ENCODE data around the gene BLVRB.
"Not testable (repeated sequence)": the region's sequence is repeated elsewhere in the genome, so short reads cannot be mapped to it uniquely, and the experiment has no call there.

The BLVRB gene

GRCh38 chr19:40460185-40460584 lies 5.4 kb downstream of the BLVRB start:
- no peaks in the 10 kb centered on the region for H3K36me3 ChIP-seq (ENCODE audit: control insufficient read depth, insufficient read depth, low read length)
- no peak overlapping the region for H3K4me3 ChIP-seq (replicated peaks; ENCODE audit: low read depth, low read length)
- no peaks in the 10 kb centered on the region for H3K27me3 ChIP-seq (replicated peaks; ENCODE audit: control insufficient read depth, insufficient read depth, low read length)
- TF ChIP-seq, protein P1, sequence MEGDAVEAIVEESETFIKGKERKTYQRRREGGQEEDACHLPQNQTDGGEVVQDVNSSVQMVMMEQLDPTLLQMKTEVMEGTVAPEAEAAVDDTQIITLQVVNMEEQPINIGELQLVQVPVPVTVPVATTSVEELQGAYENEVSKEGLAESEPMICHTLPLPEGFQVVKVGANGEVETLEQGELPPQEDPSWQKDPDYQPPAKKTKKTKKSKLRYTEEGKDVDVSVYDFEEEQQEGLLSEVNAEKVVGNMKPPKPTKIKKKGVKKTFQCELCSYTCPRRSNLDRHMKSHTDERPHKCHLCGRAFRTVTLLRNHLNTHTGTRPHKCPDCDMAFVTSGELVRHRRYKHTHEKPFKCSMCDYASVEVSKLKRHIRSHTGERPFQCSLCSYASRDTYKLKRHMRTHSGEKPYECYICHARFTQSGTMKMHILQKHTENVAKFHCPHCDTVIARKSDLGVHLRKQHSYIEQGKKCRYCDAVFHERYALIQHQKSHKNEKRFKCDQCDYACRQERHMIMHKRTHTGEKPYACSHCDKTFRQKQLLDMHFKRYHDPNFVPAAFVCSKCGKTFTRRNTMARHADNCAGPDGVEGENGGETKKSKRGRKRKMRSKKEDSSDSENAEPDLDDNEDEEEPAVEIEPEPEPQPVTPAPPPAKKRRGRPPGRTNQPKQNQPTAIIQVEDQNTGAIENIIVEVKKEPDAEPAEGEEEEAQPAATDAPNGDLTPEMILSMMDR (IDR thresholded peaks at IDR 0.05; ENCODE audit: insufficient read depth, low read length, poor library complexity, severe bottlenecking), result no peak
- DNase-seq (ENCODE audit: extremely low read depth, insufficient read length), result no peak

DNA sequence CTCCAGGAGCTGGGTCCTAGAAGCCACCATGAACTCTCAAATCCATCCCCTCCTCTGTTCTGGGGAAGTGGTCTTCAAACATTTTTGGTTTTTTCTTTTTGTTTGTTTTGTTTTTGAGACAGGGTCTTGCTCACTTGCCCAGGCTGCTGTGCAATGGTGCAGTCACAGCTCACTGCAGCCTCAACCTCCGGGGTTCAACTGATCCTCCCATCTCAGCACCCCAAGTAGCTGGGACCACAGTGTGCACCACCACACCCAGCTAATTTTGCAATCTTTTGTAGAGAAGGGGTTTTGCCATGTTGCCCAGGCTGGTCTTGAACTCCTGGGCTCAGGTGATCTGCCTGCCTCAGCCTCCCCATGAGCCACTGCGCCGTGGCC lies 7.0 kb downstream of the BLVRB start:
- no peaks in the 10 kb centered on the region for H3K27me3 ChIP-seq (replicated peaks; ENCODE audit: control insufficient read depth, insufficient read depth, low read length)
- TF ChIP-seq, protein P1 (IDR thresholded peaks at IDR 0.05; ENCODE audit: insufficient read depth, low read length, poor library complexity, severe bottlenecking), result no peak
- no peak overlapping the region for H3K4me3 ChIP-seq (replicated peaks; ENCODE audit: low read depth, low read length)
- H3K36me3 ChIP-seq (ENCODE audit: control insufficient read depth, insufficient read depth, low read length), result no peaks in the 10 kb centered on the region
- DNase-seq (ENCODE audit: extremely low read depth, insufficient read length), result no peak

DNA sequence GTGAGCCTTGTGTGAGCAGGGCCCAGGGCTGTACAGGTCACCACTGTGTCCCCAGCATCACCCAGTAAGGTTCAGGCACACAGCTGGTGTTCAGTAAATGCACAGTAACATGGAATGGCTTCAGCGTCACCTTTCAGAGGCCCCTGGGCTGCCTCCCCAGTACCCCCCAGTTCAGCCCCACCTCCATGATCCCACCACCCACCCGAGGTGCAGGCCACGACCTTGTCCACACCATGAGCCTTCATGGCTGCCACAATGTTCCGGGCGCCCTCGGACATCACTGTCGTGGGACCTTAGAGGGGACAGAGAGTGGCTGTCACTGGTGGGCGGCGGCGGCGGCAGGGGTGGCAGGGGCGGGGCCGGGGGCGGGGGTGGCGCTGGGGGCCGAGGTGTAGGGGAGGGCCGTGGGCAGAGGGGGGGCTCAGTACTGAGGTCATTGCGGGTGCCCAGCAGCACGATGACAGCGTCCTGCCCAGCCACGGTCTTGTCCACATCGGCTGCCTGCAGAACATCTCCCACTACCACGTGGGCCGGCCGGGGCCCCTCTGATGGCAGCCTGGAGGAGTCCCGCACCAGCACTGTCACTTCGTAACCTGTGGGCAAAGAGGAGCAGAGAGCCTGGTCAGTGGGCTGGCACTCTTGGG lies 7.5 kb downstream of the BLVRB start:
- Histone ChIP-seq H3K27me3 (replicated peaks; ENCODE audit: control insufficient read depth, insufficient read depth, low read length) (no peaks in the 10 kb centered on the region), H3K4me3 (replicated peaks; ENCODE audit: low read depth, low read length) (no peak overlapping the region), H3K36me3 (ENCODE audit: control insufficient read depth, insufficient read depth, low read length) (no peaks in the 10 kb centered on the region)
- TF ChIP-seq, protein P1 (IDR thresholded peaks at IDR 0.05; ENCODE audit: insufficient read depth, low read length, poor library complexity, severe bottlenecking), result no peak
- no peak for DNase-seq (ENCODE audit: extremely low read depth, insufficient read length)

DNA sequence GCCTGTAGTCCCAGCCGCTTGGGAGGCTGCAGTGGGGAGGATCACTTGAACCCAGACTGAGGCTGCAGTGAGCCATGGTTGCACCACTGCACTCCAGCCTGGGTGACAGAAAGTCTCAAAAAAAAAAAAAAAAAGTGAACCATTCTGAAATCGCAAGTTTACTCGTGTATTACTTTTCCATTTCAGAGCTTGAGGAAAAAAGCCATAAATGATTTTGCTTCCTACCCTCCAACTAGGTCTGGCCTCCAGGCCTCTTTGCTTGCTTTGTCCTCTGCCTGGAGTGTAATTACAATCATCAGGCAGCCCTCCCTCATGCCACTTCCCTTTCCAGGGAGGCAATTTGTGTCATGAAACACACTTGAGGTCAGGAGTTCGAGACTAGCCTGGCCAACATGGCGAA lies 8.5 kb downstream of the BLVRB start:
- no peaks in the 10 kb centered on the region for H3K27me3 ChIP-seq (replicated peaks; ENCODE audit: control insufficient read depth, insufficient read depth, low read length)
- TF ChIP-seq, protein P1 (IDR thresholded peaks at IDR 0.05; ENCODE audit: insufficient read depth, low read length, poor library complexity, severe bottlenecking), result no peak
- H3K36me3 ChIP-seq (ENCODE audit: control insufficient read depth, insufficient read depth, low read length), result no peaks in the 10 kb centered on the region
- DNase-seq (ENCODE audit: extremely low read depth, insufficient read length), result no peak
- H3K4me3 ChIP-seq (replicated peaks; ENCODE audit: low read depth, low read length), result no peak overlapping the region

GRCh38 chr19:40453943-40454342 lies 11.6 kb downstream of the BLVRB start:
- not testable (repeated sequence) for H3K4me3 ChIP-seq (replicated peaks; ENCODE audit: low read depth, low read length); DNase-seq (ENCODE audit: extremely low read depth, insufficient read length); H3K36me3 ChIP-seq (ENCODE audit: control insufficient read depth, insufficient read depth, low read length); H3K27me3 ChIP-seq (replicated peaks; ENCODE audit: control insufficient read depth, insufficient read depth, low read length)

DNA sequence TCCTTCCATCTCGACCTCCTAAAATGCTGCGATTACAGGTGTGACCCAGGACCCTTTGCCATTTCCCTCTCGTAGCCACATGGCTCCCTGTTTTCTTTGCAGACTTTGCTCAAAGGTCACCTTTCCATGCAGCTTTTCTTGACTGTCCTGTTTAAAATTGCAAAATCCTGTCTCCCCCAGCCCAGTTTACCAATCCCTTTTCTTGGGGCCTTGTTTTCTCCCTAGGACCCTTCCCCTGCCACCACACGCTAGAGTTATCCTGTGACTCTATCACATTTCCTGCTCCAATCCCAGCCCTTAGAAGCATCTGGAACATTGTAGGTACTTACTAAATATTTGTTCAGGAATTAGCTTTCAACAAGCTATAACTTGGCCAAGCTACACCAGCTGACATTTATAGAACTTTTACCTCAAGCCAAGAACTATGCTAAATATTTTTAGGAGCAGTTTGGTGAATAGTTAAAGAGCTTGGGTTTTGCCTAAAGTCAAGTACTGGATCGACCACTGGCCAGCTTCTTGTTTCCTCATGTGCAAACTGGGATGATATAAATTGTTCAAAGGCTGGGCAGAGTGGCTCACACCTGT lies 12.3 kb downstream of the BLVRB start:
- Histone ChIP-seq H3K36me3 (ENCODE audit: control insufficient read depth, insufficient read depth, low read length) (no peaks in the 10 kb centered on the region), H3K4me3 (replicated peaks; ENCODE audit: low read depth, low read length) (no peak overlapping the region), H3K27me3 (replicated peaks; ENCODE audit: control insufficient read depth, insufficient read depth, low read length) (no peaks in the 10 kb centered on the region)
- DNase-seq (ENCODE audit: extremely low read depth, insufficient read length), result no peak
- TF ChIP-seq, protein P1 (IDR thresholded peaks at IDR 0.05; ENCODE audit: insufficient read depth, low read length, poor library complexity, severe bottlenecking), result no peak

Measured in GM06990 (cell line).